Subcutaneous adipose tissue (tissue), 4 donors: Measurements from ENCODE around the gene TPM3. TPM values are rescaled to one million over a fixed set of nuclear protein-coding genes. Genes with fewer than 3 reads are reported as not detected.

Source experiments
- CTCF ChIP-seq: fragments of 450-650 bp; IDR thresholded peaks from one replicate; pipeline ENCODE4 v1.5.1; 2016; ENCODE audit warnings: low read depth, mild to moderate bottlenecking, control low read depth, antibody characterized with exemption, moderate library complexity
- total RNA-seq, 4 donors: library from RNA; depleted of rRNA; stranded (reverse); fragments of >200 nt; gene quantifications; one replicate each; pipeline ENCODE4 v1.1.0, GENCODE V29; 2016

TPM3 gene
- total RNA-seq, 4 donors from 2014 or later, result 208 to 305 (median 294) TPM

DNA sequence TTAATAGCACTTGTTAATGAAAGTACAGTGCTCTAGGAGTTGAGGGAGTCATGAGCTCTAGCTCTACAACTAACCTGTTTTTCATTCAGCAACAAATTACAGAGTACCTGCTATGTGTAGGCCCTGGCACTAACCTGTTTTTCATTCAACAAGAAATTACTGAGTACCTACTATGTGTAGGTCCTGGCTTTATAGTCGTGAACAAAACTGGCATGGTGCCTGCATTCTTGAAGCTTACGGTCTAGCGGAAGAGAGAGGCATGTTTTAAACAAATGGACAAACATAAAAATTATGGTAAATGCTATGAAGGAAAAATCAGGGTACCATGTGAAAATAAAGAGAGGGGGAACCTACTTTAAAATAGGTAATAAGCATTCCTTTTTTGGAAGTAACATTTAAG, 26.6 kb upstream of the TPM3 start:
- TF ChIP-seq CTCF, result no peak

DNA sequence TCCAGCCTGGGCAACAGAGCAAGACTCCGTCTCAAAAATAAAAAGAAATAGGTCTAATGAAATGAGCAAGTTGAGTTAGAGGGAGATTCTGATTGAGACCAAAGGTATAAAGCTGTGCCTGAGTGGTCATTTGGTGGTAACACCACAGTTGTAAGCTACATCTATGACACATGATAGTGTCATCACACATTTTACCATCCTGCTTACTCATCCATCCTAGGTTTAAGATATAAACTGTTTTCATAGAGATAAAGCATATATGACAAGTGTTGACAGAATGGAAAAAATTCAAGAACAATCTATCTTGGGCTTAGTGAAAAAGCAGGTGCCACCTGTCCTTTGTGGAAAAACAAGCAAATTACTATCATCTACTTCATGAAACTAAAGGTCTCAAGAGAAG, 21.4 kb upstream of the TPM3 start:
- no peak for TF ChIP-seq CTCF

DNA sequence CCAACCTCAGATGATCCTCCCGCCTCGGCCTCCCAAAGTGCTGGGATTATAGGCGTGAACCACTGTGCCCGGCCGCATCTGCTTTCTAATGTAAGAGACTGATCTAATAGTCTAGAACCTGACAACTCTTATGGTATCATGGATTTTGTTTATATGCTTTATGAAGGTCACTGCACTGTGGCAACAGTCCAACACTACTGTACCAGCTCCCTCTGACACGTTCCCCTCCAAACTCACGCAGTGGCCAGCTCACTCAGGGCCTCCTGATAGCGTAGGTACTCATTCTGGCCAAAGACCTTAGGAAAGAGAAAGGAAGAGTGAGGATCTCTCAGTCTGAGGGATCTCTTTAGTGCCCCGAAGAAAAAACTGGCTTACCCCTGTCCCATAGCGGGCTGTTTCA, 20.2 kb upstream of the TPM3 start:
- TF ChIP-seq CTCF, result no peak

GRCh38 chr1:154208677-154209388, 16.9 kb upstream of the TPM3 start:
- TF ChIP-seq CTCF, result no peak

- no peak for TF ChIP-seq CTCF
These were observed 15.4 kb upstream of the TPM3 start for GRCh38 chr1:154207262-154207661.

DNA sequence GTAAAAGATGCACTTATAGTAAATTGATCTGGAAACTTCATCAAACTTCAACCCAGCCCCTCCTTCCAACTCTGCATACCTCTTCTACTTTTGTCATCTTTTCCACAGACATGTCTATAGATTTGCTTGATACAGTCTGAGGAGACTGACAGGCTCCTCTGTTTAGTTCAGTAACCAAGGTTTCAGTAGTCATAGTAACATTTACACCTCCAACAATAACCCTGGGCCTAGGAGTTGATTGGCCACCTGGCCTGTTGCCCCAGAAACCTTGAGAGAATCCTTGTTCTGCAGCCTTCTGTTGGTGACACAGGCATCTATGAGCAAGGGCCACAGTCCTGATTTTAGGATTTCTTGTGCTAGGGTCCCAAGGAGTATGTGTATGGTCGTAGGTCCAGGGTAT, 14.3 kb upstream of the TPM3 start, which contains the start of gene CFAP141:
TSS of gene CFAP141 (minus strand) at position 138 of the 400 bp plus-strand sequence. CDS start at position 112, 26 bp downstream.
- TF ChIP-seq CTCF, result no peak

GRCh38 chr1:154199563-154199879, 7.6 kb upstream of the TPM3 start:
- no peak for TF ChIP-seq CTCF
